GM23338 (cell line): ENCODE results near the gene PPDPF.

Experiments used
- CREB1 ChIP-seq: fragments of 250-450 bp; sonication (Bioruptor Pico); IDR thresholded peaks from 2 replicates; pipeline ENCODE4 v1.5.0; 2020; ENCODE audit warnings: low read depth, mild to moderate bottlenecking, moderate library complexity
- EZH2 ChIP-seq: fragments of 200-600 bp; sonication (generic); IDR thresholded peaks from one replicate; pipeline ENCODE4 v1.8.0; 2017; ENCODE audit warnings: antibody characterized with exemption, mild to moderate bottlenecking, low read depth; ENCODE audit not compliant: unreplicated experiment
- EZH2phosphoT487 ChIP-seq: fragments of 200-600 bp; sonication (generic); IDR thresholded peaks from one replicate; pipeline ENCODE4 v1.8.1; 2018; ENCODE audit warnings: antibody characterized with exemption; ENCODE audit not compliant: unreplicated experiment
- JUNB ChIP-seq: IDR thresholded peaks from one replicate; pipeline ENCODE4 v1.6.1; 2016; ENCODE audit warnings: antibody characterized with exemption; ENCODE audit not compliant: unreplicated experiment
- NANOG ChIP-seq: IDR thresholded peaks from 2 replicates; pipeline ENCODE4 v1.6.1; 2016; ENCODE audit warnings: antibody characterized with exemption, borderline replicate concordance
- POLR2AphosphoS5 ChIP-seq: IDR thresholded peaks from 2 replicates; pipeline ENCODE4 v1.6.1; 2016; ENCODE audit warnings: antibody characterized with exemption, low read depth
- STAT1 ChIP-seq: IDR thresholded peaks from one replicate; pipeline ENCODE4 v1.6.1; 2016; ENCODE audit warnings: antibody characterized with exemption; ENCODE audit not compliant: unreplicated experiment
- TF ChIP-seq, protein P1 (sequence below), 2 experiments: fragments of 200-600 bp in 1 of 2; sonication (generic) in 1 of 2; conservative IDR thresholded peaks; 2 replicates each; pipeline versions ENCODE4 v1.5.1 to v1.6.1; 2016 to 2017; ENCODE audit warnings: antibody characterized with exemption in 2 of 2, low read depth in 2 of 2, mild to moderate bottlenecking in 2 of 2, moderate library complexity in 1 of 2
- TF ChIP-seq, protein P2 (sequence below): IDR thresholded peaks from one replicate; pipeline ENCODE4 v1.6.1; 2018; ENCODE audit warnings: antibody characterized with exemption; ENCODE audit not compliant: unreplicated experiment
- TF ChIP-seq, protein P3 (sequence below): IDR thresholded peaks from 2 replicates; pipeline ENCODE4 v1.6.1; 2016; ENCODE audit warnings: antibody characterized with exemption

DNA sequence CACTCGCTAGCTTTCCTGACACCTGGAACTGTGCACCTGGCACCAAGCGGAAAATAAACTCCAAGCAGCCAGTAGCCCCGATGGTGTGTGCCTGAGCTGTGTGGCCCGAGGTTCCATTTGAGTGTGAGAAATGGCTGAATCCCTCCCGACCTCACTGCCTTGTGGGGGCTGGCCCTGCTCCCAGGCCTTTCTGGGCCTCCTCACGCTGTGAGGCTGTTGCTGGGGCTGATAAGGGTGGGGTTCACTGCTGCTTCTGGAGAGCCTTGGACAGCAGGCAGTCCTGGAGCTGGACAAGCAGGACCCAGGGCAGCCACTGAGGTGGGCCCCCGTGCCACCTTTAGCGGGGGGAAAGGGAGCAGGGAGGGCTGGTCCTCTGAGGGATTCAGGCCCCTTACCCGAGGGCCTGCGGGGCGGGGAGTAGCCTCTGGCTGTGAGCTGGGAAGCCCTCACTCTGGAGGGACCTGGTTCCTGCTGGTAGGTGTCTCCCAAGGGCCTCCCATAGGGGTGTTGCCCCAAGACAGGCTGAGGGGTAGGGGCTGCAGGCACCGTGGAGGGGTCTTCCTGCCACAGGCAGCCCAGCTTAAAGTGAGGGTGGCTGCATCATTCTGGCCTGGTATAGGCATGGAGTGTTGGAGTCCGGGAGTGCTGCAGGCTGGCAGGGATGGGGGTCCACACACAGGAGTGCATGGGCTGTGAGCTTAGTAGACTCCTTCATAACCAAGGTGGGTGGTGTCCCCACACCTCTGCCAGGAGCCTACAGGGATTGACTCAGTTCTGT is 1.7 kb downstream of the PPDPF start:
- TF ChIP-seq, protein P1, sequence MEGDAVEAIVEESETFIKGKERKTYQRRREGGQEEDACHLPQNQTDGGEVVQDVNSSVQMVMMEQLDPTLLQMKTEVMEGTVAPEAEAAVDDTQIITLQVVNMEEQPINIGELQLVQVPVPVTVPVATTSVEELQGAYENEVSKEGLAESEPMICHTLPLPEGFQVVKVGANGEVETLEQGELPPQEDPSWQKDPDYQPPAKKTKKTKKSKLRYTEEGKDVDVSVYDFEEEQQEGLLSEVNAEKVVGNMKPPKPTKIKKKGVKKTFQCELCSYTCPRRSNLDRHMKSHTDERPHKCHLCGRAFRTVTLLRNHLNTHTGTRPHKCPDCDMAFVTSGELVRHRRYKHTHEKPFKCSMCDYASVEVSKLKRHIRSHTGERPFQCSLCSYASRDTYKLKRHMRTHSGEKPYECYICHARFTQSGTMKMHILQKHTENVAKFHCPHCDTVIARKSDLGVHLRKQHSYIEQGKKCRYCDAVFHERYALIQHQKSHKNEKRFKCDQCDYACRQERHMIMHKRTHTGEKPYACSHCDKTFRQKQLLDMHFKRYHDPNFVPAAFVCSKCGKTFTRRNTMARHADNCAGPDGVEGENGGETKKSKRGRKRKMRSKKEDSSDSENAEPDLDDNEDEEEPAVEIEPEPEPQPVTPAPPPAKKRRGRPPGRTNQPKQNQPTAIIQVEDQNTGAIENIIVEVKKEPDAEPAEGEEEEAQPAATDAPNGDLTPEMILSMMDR (conservative IDR thresholded peaks at IDR 0.05; ENCODE audit: low read depth in 2 of 2): no peak
- TF ChIP-seq EZH2phosphoT487 (no peak), STAT1 (no peak), EZH2 (no peak), POLR2AphosphoS5 (no peak), CREB1 (CRISPR knock-in tag) (no peak), JUNB (no peak), NANOG (no peak)
- TF ChIP-seq, protein P2, sequence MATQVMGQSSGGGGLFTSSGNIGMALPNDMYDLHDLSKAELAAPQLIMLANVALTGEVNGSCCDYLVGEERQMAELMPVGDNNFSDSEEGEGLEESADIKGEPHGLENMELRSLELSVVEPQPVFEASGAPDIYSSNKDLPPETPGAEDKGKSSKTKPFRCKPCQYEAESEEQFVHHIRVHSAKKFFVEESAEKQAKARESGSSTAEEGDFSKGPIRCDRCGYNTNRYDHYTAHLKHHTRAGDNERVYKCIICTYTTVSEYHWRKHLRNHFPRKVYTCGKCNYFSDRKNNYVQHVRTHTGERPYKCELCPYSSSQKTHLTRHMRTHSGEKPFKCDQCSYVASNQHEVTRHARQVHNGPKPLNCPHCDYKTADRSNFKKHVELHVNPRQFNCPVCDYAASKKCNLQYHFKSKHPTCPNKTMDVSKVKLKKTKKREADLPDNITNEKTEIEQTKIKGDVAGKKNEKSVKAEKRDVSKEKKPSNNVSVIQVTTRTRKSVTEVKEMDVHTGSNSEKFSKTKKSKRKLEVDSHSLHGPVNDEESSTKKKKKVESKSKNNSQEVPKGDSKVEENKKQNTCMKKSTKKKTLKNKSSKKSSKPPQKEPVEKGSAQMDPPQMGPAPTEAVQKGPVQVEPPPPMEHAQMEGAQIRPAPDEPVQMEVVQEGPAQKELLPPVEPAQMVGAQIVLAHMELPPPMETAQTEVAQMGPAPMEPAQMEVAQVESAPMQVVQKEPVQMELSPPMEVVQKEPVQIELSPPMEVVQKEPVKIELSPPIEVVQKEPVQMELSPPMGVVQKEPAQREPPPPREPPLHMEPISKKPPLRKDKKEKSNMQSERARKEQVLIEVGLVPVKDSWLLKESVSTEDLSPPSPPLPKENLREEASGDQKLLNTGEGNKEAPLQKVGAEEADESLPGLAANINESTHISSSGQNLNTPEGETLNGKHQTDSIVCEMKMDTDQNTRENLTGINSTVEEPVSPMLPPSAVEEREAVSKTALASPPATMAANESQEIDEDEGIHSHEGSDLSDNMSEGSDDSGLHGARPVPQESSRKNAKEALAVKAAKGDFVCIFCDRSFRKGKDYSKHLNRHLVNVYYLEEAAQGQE: no peak
- TF ChIP-seq, protein P3, sequence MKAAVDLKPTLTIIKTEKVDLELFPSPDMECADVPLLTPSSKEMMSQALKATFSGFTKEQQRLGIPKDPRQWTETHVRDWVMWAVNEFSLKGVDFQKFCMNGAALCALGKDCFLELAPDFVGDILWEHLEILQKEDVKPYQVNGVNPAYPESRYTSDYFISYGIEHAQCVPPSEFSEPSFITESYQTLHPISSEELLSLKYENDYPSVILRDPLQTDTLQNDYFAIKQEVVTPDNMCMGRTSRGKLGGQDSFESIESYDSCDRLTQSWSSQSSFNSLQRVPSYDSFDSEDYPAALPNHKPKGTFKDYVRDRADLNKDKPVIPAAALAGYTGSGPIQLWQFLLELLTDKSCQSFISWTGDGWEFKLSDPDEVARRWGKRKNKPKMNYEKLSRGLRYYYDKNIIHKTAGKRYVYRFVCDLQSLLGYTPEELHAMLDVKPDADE: no peak
